HepG2 (cell line): Measurements from ENCODE around the gene JMJD4. TPM values are rescaled to one million over a fixed set of nuclear protein-coding genes. Genes with fewer than 3 reads are reported as not detected.
A peak's percentile ranks its signal among the peaks of the same experiment; 100 is the strongest.

Experiments used
- DMAP1 ChIP-seq: IDR thresholded peaks from 2 replicates; pipeline ENCODE4 v1.6.1; 2016
- GFI1 ChIP-seq: sonication (generic); formaldehyde crosslinking; IDR thresholded peaks from 2 replicates; pipeline ENCODE4 v1.5.0; 2020; ENCODE audit warnings: missing genetic modification reagents, mild to moderate bottlenecking, borderline replicate concordance
- GTF3A ChIP-seq: sonication (generic); formaldehyde crosslinking; conservative IDR thresholded peaks from 2 replicates; pipeline ENCODE4 v1.4.0; 2020; ENCODE audit warnings: mild to moderate bottlenecking, missing genetic modification reagents
- HNF4A ChIP-seq: sonication (generic); formaldehyde crosslinking; IDR thresholded peaks from 2 replicates; pipeline ENCODE4 v1.4.0; 2020; ENCODE audit warnings: missing genetic modification reagents
- HNRNPUL1 ChIP-seq: fragments of 200-400 bp; formaldehyde crosslinking; IDR thresholded peaks from 2 replicates; pipeline ENCODE4 v1.6.1; 2017; ENCODE audit warnings: low read depth, mild to moderate bottlenecking, low read length, moderate library complexity
- MTF2 ChIP-seq: sonication (generic); formaldehyde crosslinking; IDR thresholded peaks from 2 replicates; pipeline ENCODE4 v1.5.0; 2020; ENCODE audit warnings: missing genetic modification reagents, borderline replicate concordance
- ZNF879 ChIP-seq: sonication (generic); formaldehyde crosslinking; IDR thresholded peaks from 2 replicates; pipeline ENCODE4 v1.8.1; 2023; ENCODE audit warnings: missing genetic modification reagents
- polyA plus RNA-seq, 8 experiments: library from polyadenylated mRNA; depleted of rRNA in 3 of 8; stranded (reverse) in 7 of 8; unstranded in 1 of 8; fragments of >200 nt; fragmentation: Illumina TruSeq in 4 of 8; extraction: Trizol in 4 of 8; gene quantifications; 2 replicates each; pipeline versions ENCODE4 v1.2.1 to v1.2.3, GENCODE V29; 2011 to 2016; ENCODE audit warnings: low read depth in 4 of 8, missing spikeins in 1 of 8, mixed read lengths in 1 of 8; ENCODE audit not compliant: insufficient read depth in 1 of 8
- total RNA-seq, 5 experiments: library from RNA; depleted of rRNA; stranded (reverse); fragments of >200 nt; fragmentation: Illumina TruSeq; extraction: Trizol; gene quantifications; 2 replicates each; pipeline ENCODE4 v1.2.3, GENCODE V29; 2016; ENCODE audit warnings: low read depth in 1 of 5
- TF ChIP-seq, protein P1 (sequence below): sonication (generic); formaldehyde crosslinking; IDR thresholded peaks from 2 replicates; pipeline ENCODE4 v1.4.0; 2020; ENCODE audit warnings: mild to moderate bottlenecking, missing genetic modification reagents
- TF ChIP-seq, protein P2 (sequence below): sonication (generic); formaldehyde crosslinking; IDR thresholded peaks from 2 replicates; pipeline ENCODE4 v1.4.0; 2020; ENCODE audit warnings: missing genetic modification reagents, mild to moderate bottlenecking, borderline replicate concordance
- TF ChIP-seq, protein P3 (sequence below): sonication (generic); formaldehyde crosslinking; IDR thresholded peaks from 2 replicates; pipeline ENCODE4 v1.5.0; 2020; ENCODE audit warnings: mild to moderate bottlenecking, missing genetic modification reagents, borderline replicate concordance
- TF ChIP-seq, protein P4 (sequence below): sonication (generic); formaldehyde crosslinking; IDR thresholded peaks from 2 replicates; pipeline ENCODE4 v1.5.0; 2020; ENCODE audit warnings: missing genetic modification reagents
- TF ChIP-seq, protein P5 (sequence below): sonication (generic); formaldehyde crosslinking; IDR thresholded peaks from 2 replicates; pipeline ENCODE4 v1.8.1; 2023; ENCODE audit warnings: mild to moderate bottlenecking, missing genetic modification reagents
- TF ChIP-seq, protein P6 (sequence below): sonication (generic); formaldehyde crosslinking; conservative IDR thresholded peaks from 2 replicates; pipeline ENCODE4 v1.4.0; 2020; ENCODE audit warnings: missing genetic modification reagents
- TF ChIP-seq, protein P7 (sequence below): sonication (generic); formaldehyde crosslinking; conservative IDR thresholded peaks from 2 replicates; pipeline ENCODE4 v1.8.1; 2023; ENCODE audit warnings: missing genetic modification reagents

The JMJD4 gene
- total and polyA plus RNA-seq, 2 of the 13 experiments (the other 11 are each of a cell fraction or from before 2014, with no cell fraction given) = 10.2 to 29.0 TPM

DNA sequence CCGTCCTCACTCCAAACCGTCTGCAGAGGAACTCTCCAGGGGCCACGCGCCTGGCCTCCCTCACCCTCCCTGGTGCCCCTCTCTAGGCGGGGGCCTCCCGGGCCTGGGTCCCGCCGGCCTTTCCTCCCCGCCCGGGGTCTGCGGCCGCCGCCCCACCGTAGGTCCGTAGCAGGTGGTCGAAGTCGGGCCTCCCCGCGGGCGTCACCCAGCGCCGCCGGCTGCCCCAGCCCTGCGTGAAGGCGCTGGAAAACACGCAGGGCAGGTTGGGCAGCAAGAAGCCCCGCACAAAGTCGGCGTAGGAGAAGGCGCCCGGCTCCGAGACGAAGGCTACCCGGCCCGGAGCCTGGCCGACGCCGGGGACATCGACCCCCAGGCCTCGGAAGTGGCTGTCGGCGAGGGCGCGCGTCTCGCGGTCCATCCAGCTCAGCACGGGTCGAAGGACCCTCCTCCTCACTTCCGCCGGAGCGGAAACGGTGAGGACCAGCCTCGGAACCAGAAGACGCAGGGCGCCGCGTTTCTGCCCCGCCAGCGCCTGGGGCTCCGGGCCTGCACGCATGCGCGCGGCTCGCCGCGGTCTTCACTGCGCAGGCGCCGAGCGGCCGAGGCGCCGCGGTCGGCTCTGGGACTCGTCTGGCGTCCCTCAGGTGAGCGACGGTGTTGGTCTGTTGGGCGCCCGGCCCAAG, at the start of gene JMJD4, which contains the start of gene SNAP47 (continued):
- TF ChIP-seq, protein P1, sequence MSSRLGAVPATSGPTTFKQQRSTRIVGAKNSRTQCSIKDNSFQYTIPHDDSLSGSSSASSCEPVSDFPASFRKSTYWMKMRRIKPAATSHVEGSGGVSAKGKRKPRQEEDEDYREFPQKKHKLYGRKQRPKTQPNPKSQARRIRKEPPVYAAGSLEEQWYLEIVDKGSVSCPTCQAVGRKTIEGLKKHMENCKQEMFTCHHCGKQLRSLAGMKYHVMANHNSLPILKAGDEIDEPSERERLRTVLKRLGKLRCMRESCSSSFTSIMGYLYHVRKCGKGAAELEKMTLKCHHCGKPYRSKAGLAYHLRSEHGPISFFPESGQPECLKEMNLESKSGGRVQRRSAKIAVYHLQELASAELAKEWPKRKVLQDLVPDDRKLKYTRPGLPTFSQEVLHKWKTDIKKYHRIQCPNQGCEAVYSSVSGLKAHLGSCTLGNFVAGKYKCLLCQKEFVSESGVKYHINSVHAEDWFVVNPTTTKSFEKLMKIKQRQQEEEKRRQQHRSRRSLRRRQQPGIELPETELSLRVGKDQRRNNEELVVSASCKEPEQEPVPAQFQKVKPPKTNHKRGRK (CRISPR knock-in tag) = no peak
- TF ChIP-seq DMAP1 (CRISPR knock-in tag) = peak; percentile 93
- TF ChIP-seq, protein P2, sequence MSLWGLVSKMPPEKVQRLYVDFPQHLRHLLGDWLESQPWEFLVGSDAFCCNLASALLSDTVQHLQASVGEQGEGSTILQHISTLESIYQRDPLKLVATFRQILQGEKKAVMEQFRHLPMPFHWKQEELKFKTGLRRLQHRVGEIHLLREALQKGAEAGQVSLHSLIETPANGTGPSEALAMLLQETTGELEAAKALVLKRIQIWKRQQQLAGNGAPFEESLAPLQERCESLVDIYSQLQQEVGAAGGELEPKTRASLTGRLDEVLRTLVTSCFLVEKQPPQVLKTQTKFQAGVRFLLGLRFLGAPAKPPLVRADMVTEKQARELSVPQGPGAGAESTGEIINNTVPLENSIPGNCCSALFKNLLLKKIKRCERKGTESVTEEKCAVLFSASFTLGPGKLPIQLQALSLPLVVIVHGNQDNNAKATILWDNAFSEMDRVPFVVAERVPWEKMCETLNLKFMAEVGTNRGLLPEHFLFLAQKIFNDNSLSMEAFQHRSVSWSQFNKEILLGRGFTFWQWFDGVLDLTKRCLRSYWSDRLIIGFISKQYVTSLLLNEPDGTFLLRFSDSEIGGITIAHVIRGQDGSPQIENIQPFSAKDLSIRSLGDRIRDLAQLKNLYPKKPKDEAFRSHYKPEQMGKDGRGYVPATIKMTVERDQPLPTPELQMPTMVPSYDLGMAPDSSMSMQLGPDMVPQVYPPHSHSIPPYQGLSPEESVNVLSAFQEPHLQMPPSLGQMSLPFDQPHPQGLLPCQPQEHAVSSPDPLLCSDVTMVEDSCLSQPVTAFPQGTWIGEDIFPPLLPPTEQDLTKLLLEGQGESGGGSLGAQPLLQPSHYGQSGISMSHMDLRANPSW (CRISPR knock-in tag) = peak; percentile 64; the same call in 1 of the 2 replicates
- TF ChIP-seq, protein P3, sequence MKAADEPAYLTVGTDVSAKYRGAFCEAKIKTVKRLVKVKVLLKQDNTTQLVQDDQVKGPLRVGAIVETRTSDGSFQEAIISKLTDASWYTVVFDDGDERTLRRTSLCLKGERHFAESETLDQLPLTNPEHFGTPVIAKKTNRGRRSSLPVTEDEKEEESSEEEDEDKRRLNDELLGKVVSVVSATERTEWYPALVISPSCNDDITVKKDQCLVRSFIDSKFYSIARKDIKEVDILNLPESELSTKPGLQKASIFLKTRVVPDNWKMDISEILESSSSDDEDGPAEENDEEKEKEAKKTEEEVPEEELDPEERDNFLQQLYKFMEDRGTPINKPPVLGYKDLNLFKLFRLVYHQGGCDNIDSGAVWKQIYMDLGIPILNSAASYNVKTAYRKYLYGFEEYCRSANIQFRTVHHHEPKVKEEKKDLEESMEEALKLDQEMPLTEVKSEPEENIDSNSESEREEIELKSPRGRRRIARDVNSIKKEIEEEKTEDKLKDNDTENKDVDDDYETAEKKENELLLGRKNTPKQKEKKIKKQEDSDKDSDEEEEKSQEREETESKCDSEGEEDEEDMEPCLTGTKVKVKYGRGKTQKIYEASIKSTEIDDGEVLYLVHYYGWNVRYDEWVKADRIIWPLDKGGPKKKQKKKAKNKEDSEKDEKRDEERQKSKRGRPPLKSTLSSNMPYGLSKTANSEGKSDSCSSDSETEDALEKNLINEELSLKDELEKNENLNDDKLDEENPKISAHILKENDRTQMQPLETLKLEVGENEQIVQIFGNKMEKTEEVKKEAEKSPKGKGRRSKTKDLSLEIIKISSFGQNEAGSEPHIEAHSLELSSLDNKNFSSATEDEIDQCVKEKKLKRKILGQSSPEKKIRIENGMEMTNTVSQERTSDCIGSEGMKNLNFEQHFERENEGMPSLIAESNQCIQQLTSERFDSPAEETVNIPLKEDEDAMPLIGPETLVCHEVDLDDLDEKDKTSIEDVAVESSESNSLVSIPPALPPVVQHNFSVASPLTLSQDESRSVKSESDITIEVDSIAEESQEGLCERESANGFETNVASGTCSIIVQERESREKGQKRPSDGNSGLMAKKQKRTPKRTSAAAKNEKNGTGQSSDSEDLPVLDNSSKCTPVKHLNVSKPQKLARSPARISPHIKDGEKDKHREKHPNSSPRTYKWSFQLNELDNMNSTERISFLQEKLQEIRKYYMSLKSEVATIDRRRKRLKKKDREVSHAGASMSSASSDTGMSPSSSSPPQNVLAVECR = peak; percentile 97
- no peak for TF ChIP-seq GFI1 (CRISPR knock-in tag)
- TF ChIP-seq, protein P4, sequence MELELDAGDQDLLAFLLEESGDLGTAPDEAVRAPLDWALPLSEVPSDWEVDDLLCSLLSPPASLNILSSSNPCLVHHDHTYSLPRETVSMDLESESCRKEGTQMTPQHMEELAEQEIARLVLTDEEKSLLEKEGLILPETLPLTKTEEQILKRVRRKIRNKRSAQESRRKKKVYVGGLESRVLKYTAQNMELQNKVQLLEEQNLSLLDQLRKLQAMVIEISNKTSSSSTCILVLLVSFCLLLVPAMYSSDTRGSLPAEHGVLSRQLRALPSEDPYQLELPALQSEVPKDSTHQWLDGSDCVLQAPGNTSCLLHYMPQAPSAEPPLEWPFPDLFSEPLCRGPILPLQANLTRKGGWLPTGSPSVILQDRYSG (CRISPR knock-in tag) = peak; percentile 60; the same call in 1 of the 2 replicates
- TF ChIP-seq HNRNPUL1 = peak; percentile 67; the same call in 1 of the 2 replicates
- TF ChIP-seq MTF2 = 0 out of 2 replicates have a peak, but pooled peaks have one; percentile 93
- TF ChIP-seq, protein P5, sequence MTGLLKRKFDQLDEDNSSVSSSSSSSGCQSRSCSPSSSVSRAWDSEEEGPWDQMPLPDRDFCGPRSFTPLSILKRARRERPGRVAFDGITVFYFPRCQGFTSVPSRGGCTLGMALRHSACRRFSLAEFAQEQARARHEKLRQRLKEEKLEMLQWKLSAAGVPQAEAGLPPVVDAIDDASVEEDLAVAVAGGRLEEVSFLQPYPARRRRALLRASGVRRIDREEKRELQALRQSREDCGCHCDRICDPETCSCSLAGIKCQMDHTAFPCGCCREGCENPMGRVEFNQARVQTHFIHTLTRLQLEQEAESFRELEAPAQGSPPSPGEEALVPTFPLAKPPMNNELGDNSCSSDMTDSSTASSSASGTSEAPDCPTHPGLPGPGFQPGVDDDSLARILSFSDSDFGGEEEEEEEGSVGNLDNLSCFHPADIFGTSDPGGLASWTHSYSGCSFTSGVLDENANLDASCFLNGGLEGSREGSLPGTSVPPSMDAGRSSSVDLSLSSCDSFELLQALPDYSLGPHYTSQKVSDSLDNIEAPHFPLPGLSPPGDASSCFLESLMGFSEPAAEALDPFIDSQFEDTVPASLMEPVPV = peak; percentile 92
- TF ChIP-seq, protein P6, sequence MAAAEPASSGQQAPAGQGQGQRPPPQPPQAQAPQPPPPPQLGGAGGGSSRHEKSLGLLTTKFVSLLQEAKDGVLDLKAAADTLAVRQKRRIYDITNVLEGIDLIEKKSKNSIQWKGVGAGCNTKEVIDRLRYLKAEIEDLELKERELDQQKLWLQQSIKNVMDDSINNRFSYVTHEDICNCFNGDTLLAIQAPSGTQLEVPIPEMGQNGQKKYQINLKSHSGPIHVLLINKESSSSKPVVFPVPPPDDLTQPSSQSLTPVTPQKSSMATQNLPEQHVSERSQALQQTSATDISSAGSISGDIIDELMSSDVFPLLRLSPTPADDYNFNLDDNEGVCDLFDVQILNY (CRISPR knock-in tag) = peak; percentile 84
- TF ChIP-seq, protein P7, sequence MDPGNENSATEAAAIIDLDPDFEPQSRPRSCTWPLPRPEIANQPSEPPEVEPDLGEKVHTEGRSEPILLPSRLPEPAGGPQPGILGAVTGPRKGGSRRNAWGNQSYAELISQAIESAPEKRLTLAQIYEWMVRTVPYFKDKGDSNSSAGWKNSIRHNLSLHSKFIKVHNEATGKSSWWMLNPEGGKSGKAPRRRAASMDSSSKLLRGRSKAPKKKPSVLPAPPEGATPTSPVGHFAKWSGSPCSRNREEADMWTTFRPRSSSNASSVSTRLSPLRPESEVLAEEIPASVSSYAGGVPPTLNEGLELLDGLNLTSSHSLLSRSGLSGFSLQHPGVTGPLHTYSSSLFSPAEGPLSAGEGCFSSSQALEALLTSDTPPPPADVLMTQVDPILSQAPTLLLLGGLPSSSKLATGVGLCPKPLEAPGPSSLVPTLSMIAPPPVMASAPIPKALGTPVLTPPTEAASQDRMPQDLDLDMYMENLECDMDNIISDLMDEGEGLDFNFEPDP (CRISPR knock-in tag) = no peak
- peak; percentile 81; the same call in 1 of the 2 replicates for TF ChIP-seq GTF3A (CRISPR knock-in tag)
- no peak; the same call in 1 of the 2 replicates for TF ChIP-seq ZNF879
- TF ChIP-seq HNF4A (CRISPR knock-in tag) = peak; percentile 35; the same call in 1 of the 2 replicates
